Mucosa of stomach (tissue), 1 donor: ENCODE data around the gene ARL2BP.
"Not testable (repeated sequence)": the region's sequence is repeated elsewhere in the genome, so short reads cannot be mapped to it uniquely, and the experiment has no call there.

ENCODE experiments used
- H3K27me3 ChIP-seq: one replicate; pipeline ENCODE4 v1.7.0; 2013; ENCODE audit warnings: mild to moderate bottlenecking, low read length; ENCODE audit not compliant: control insufficient read depth, insufficient read depth
- H3K36me3 ChIP-seq: one replicate; pipeline ENCODE4 v1.7.0; 2013; ENCODE audit warnings: low read length; ENCODE audit not compliant: control insufficient read depth, insufficient read depth
- H3K4me1 ChIP-seq: one replicate; pipeline ENCODE4 v1.7.0; 2013; ENCODE audit warnings: mild to moderate bottlenecking, low read length; ENCODE audit not compliant: control insufficient read depth, insufficient read depth
- H3K4me3 ChIP-seq: one replicate; pipeline ENCODE4 v1.7.0; 2013; ENCODE audit warnings: low read length
- H3K9ac ChIP-seq: one replicate; pipeline ENCODE4 v1.7.0; 2013; ENCODE audit warnings: mild to moderate bottlenecking, low read length, moderate library complexity
- H3K9me3 ChIP-seq: one replicate; pipeline ENCODE4 v1.7.0; 2013; ENCODE audit warnings: mild to moderate bottlenecking, low read length, moderate library complexity; ENCODE audit not compliant: control insufficient read depth
- donor health status: Pancreatic carcinoma.

ARL2BP gene

GRCh38 chr16:57244767-57245471 is at the start of gene ARL2BP:
TSS of gene ARL2BP (plus strand) at chr16:57245259. CDS start at chr16:57245368, 109 bp downstream.
- Histone ChIP-seq H3K36me3 (peaks cover 6% of the 10 kb centered on the region), H3K27me3 (no peaks in the 10 kb centered on the region), H3K9me3 (no peaks in the 10 kb centered on the region), H3K9ac (peak within 1 kb of the TSS; percentile 83), H3K4me3 (peak within 1 kb of the TSS; percentile 37), H3K4me1 (peaks cover 31% of the 10 kb centered on the region)

DNA sequence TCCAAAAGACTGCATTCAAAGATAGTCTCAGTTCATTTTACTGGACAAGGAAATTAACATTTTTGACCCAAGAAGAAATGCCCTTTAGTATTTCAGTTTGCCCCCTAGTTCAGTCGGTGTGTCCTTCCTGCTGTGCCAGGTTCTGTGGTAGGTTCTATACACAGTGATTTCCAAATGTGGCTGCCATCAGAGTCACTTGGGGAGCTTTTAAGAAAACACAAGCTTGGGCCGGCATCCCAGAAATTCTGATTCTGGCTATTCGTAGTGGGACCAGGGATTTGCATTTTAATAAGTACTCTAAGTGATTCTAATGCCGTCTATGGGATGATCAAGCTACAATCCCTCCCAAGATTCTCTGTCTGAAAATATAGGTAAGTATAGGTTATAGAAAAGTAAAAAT is 48.8 kb upstream of the ARL2BP start:
- H3K4me1 ChIP-seq = peaks cover 25% of the 10 kb centered on the region
- no peaks in the 10 kb centered on the region for H3K27me3 ChIP-seq
- H3K4me3 ChIP-seq = no peak overlapping the region
- H3K36me3 ChIP-seq = no peaks in the 10 kb centered on the region
- no peak overlapping the region for H3K9ac ChIP-seq
- no peaks in the 10 kb centered on the region for H3K9me3 ChIP-seq

DNA sequence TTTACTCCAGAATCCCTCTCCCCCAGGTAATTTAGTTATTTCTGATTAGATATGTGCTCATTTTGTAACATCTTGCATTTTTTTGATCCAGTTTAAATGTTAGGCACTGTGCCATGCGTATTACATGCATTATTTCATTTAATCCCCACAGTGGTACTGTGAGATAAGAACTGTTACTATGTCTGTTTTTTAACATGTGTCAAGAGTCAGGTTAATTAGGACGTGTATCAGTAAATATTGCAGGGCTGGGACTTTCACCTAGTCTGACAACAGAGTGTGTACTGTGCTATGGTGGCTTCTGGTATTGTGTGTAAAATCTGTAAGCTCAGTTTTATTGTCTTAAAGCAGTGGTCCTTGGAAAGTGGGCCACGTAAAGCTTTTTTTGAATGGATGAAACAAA is 48.3 kb upstream of the ARL2BP start:
- no peak overlapping the region for H3K9ac ChIP-seq
- peaks cover 25% of the 10 kb centered on the region for H3K4me1 ChIP-seq
- no peaks in the 10 kb centered on the region for H3K27me3 ChIP-seq
- no peaks in the 10 kb centered on the region for H3K9me3 ChIP-seq
- no peak overlapping the region for H3K4me3 ChIP-seq
- no peaks in the 10 kb centered on the region for H3K36me3 ChIP-seq

GRCh38 chr16:57200321-57200720 is 44.7 kb upstream of the ARL2BP start:
- H3K4me1 ChIP-seq, H3K9ac ChIP-seq, H3K9me3 ChIP-seq, H3K36me3 ChIP-seq, H3K4me3 ChIP-seq, H3K27me3 ChIP-seq: not testable (repeated sequence)

DNA sequence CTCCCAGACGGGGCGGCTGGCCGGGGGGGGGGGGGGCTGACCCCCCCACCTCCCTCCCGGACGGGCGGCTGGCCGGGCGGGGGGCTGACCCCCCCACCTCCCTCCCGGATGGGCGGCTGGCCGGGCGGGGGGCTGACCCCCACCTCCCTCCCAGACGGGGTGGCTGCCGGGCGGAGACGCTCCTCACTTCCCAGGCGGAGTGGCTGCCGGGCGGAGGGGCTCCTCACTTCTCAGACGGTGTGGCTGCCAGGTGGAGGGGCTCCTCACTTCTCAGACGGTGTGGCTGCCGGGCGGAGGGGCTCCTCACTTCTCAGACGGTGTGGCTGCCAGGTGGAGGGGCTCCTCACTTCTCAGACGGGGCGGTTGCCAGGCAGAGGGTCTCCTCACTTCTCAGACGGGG is 44.1 kb upstream of the ARL2BP start:
- not testable (repeated sequence) for H3K9me3 ChIP-seq, H3K27me3 ChIP-seq, H3K4me3 ChIP-seq, H3K36me3 ChIP-seq, H3K4me1 ChIP-seq, H3K9ac ChIP-seq

GRCh38 chr16:57202095-57202886 is 42.8 kb upstream of the ARL2BP start:
- peaks cover 3% of the 10 kb centered on the region for H3K36me3 ChIP-seq
- H3K4me1 ChIP-seq = peaks cover under 1% of the 10 kb centered on the region
- H3K4me3 ChIP-seq = no peak overlapping the region
- no peak overlapping the region for H3K9ac ChIP-seq
- no peaks in the 10 kb centered on the region for H3K9me3 ChIP-seq
- no peaks in the 10 kb centered on the region for H3K27me3 ChIP-seq

GRCh38 chr16:57203451-57203850 is 41.6 kb upstream of the ARL2BP start:
- no peaks in the 10 kb centered on the region for H3K9me3 ChIP-seq
- no peaks in the 10 kb centered on the region for H3K4me1 ChIP-seq
- no peak overlapping the region for H3K9ac ChIP-seq
- no peak overlapping the region for H3K4me3 ChIP-seq
- peaks cover 6% of the 10 kb centered on the region for H3K36me3 ChIP-seq
- H3K27me3 ChIP-seq = no peaks in the 10 kb centered on the region

DNA sequence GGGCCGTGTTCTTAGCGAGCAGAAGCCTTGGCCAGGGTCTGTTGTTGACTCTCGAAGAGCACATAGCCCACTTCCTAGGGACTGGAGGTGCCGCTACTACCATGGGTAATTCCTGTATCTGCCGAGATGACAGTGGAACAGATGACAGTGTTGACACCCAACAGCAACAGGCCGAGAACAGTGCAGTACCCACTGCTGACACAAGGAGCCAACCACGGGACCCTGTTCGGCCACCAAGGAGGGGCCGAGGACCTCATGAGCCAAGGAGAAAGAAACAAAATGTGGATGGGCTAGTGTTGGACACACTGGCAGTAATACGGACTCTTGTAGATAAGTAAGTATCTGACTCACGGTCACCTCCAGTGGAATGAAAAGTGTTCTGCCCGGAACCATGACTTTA is 40.4 kb upstream of the ARL2BP start:
- Histone ChIP-seq H3K9me3 (no peaks in the 10 kb centered on the region), H3K4me1 (no peaks in the 10 kb centered on the region), H3K9ac (no peak overlapping the region), H3K4me3 (no peak overlapping the region), H3K36me3 (peaks cover 6% of the 10 kb centered on the region), H3K27me3 (no peaks in the 10 kb centered on the region)

- Histone ChIP-seq H3K4me3 (no peak overlapping the region), H3K9me3 (no peaks in the 10 kb centered on the region), H3K36me3 (peaks cover 10% of the 10 kb centered on the region), H3K27me3 (no peaks in the 10 kb centered on the region), H3K9ac (no peak overlapping the region), H3K4me1 (no peaks in the 10 kb centered on the region)
Measured at GRCh38 chr16:57208926-57209325, 36.1 kb upstream of the ARL2BP start.

GRCh38 chr16:57209780-57210179 is 35.3 kb upstream of the ARL2BP start:
- H3K9ac ChIP-seq = no peak overlapping the region
- H3K4me3 ChIP-seq = no peak overlapping the region
- no peaks in the 10 kb centered on the region for H3K27me3 ChIP-seq
- H3K4me1 ChIP-seq = no peaks in the 10 kb centered on the region
- H3K36me3 ChIP-seq = peaks cover 15% of the 10 kb centered on the region
- no peaks in the 10 kb centered on the region for H3K9me3 ChIP-seq

DNA sequence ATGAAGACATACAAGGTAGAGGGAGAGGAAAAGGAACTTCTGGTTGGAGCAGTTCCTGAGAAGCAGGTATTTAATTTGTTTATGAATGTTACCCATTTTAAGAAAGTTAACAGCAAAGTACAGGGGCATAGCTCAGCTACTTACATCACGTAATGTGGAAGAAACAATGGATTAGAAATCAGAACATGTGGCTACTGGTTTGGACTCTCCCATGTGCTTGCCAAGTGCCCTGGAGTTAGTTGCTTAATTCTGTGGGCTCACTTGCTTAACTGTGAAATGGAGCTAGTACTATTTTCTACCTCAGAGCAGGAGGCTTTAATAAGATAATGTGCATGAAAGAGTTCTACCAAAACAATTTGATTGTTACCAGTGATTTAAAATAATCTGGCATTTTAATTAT is 31.6 kb upstream of the ARL2BP start:
- Histone ChIP-seq H3K27me3 (no peaks in the 10 kb centered on the region), H3K4me1 (no peaks in the 10 kb centered on the region), H3K9me3 (no peaks in the 10 kb centered on the region), H3K9ac (no peak overlapping the region), H3K4me3 (no peak overlapping the region), H3K36me3 (peaks cover 23% of the 10 kb centered on the region)

DNA sequence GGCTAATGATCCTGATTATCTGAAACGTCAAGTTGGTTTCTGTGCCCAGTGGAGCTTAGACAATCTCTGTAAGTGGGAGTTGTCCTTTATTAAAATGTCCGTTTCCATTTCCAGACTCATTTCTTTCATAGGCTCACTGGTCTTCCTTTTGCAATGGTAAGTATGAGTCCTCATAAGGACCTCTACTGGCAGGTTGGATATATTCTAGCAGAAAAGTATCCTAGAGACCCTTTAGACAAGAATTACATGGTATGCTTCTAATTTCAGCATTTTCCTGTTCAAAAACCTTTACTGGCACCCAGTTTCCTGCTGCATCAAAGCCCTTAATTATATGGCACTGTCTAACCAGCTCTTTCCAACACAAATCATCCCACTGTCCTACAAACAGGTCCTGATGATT is 28.1 kb upstream of the ARL2BP start:
- peaks cover 24% of the 10 kb centered on the region for H3K36me3 ChIP-seq
- H3K4me3 ChIP-seq = no peak overlapping the region
- H3K9me3 ChIP-seq = no peaks in the 10 kb centered on the region
- H3K27me3 ChIP-seq = no peaks in the 10 kb centered on the region
- H3K9ac ChIP-seq = no peak overlapping the region
- H3K4me1 ChIP-seq = no peaks in the 10 kb centered on the region
